Gastrocnemius medialis (tissue), 4 donors: Measurements from ENCODE around the gene PPP1CA.

Experiments
- POLR2A ChIP-seq, 2 donors: fragments of 450-650 bp; IDR thresholded peaks; one replicate each; pipeline ENCODE4 v1.6.1; 2017; ENCODE audit warnings: antibody characterized with exemption in 2 of 2, mild to moderate bottlenecking in 2 of 2, moderate library complexity in 2 of 2
- TF ChIP-seq, protein P1 (sequence below), 5 experiments: fragments of 450-650 bp in 3 of 5; fragments of 200-600 bp in 2 of 5; sonication (generic) in 2 of 5; IDR thresholded peaks in 4 of 5; conservative IDR thresholded peaks in 1 of 5; 1 replicate in 4 of 5; 2 replicates in 1 of 5; pipeline ENCODE4 v1.5.1; 2016 to 2019; ENCODE audit warnings: antibody characterized with exemption in 5 of 5, mild to moderate bottlenecking in 3 of 5, moderate library complexity in 3 of 5

DNA sequence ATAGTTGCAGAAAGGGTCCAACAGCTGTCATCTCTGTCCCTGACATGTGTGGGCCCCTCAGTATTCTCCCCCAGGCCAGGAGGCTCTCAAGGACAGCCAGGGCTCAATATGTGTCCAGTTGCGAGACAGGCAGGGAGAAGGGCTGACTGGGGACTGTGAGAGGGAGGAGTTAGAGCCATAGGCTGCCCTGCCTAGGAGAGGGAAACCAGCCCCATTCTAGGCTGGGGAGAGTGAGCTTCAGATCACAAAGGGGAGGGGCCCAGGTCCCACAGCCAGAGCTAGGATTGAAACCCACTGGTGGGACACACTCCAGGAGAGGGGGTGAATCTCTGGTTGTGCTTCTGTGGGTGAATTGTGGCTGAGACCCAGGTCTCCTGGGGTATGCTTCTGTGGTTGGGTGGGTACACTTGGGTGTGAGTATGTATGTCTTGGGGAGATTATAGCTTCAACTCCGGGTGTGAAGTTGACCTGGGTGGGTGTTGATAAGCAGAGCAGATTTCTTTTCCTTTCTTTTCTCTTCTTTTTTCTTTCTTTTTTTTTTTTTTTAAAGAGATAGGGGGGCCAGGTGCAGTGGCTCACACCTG, 11.7 kb upstream of the PPP1CA start:
- TF ChIP-seq POLR2A (IDR thresholded peaks at IDR 0.05): no peak
- TF ChIP-seq, protein P1, sequence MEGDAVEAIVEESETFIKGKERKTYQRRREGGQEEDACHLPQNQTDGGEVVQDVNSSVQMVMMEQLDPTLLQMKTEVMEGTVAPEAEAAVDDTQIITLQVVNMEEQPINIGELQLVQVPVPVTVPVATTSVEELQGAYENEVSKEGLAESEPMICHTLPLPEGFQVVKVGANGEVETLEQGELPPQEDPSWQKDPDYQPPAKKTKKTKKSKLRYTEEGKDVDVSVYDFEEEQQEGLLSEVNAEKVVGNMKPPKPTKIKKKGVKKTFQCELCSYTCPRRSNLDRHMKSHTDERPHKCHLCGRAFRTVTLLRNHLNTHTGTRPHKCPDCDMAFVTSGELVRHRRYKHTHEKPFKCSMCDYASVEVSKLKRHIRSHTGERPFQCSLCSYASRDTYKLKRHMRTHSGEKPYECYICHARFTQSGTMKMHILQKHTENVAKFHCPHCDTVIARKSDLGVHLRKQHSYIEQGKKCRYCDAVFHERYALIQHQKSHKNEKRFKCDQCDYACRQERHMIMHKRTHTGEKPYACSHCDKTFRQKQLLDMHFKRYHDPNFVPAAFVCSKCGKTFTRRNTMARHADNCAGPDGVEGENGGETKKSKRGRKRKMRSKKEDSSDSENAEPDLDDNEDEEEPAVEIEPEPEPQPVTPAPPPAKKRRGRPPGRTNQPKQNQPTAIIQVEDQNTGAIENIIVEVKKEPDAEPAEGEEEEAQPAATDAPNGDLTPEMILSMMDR (IDR thresholded peaks at IDR 0.05 in 4 of 5, conservative IDR thresholded peaks at IDR 0.05 in 1 of 5): no peak
